GM21576 (cell line): ENCODE results near the gene MS4A6A.
A peak's percentile ranks its signal among the peaks of the same experiment; 100 is the strongest.
"Not testable (repeated sequence)": the region's sequence is repeated elsewhere in the genome, so short reads cannot be mapped to it uniquely, and the experiment has no call there.

Experiments
- ATAC-seq: cut with Tn5 transposase; IDR thresholded peaks from one replicate; pipeline ENCODE4 v1.9.1; 2021; ENCODE audit warnings: mild to moderate bottlenecking, moderate library complexity; ENCODE audit not compliant: unreplicated experiment

MS4A6A gene

GRCh38 chr11:60182541-60183330, at the start of gene MS4A6A:
Gene MS4A6A (minus strand): TSS chr11:60183083. CDS start chr11:60181727, 1,356 bp downstream.
- ATAC-seq = no peak

- ATAC-seq = no peak
Observed at GRCh38 chr11:60230681-60231080, 47.8 kb upstream of the MS4A6A start.

GRCh38 chr11:60222141-60222540, 39.3 kb upstream of the MS4A6A start:
- no peak for ATAC-seq

GRCh38 chr11:60221692-60222091, 38.8 kb upstream of the MS4A6A start:
- ATAC-seq = no peak

- ATAC-seq = no peak
Observed at GRCh38 chr11:60221181-60221580, 38.3 kb upstream of the MS4A6A start.

- ATAC-seq = no peak
Observed at GRCh38 chr11:60214386-60214785, 31.5 kb upstream of the MS4A6A start.

GRCh38 chr11:60211206-60211605, 28.3 kb upstream of the MS4A6A start:
- no peak for ATAC-seq

GRCh38 chr11:60209977-60210376, 27.1 kb upstream of the MS4A6A start:
- no peak for ATAC-seq

GRCh38 chr11:60208951-60209350, 26.1 kb upstream of the MS4A6A start:
- ATAC-seq = no peak

- ATAC-seq = no peak
Observed at GRCh38 chr11:60208146-60208895, 25.4 kb upstream of the MS4A6A start.

GRCh38 chr11:60206616-60207015, 23.7 kb upstream of the MS4A6A start:
- no peak for ATAC-seq

GRCh38 chr11:60204922-60205321, 22.0 kb upstream of the MS4A6A start:
- ATAC-seq = peak; percentile 51

- ATAC-seq = not testable (repeated sequence)
Observed at GRCh38 chr11:60201334-60201733, 18.5 kb upstream of the MS4A6A start.

- no peak for ATAC-seq
Observed at GRCh38 chr11:60197442-60197841, 14.6 kb upstream of the MS4A6A start.

GRCh38 chr11:60195923-60196368, 13.1 kb upstream of the MS4A6A start:
- no peak for ATAC-seq

GRCh38 chr11:60194511-60194910, 11.6 kb upstream of the MS4A6A start:
- no peak for ATAC-seq

- ATAC-seq = peak; percentile 89
Observed at GRCh38 chr11:60193687-60194433, 11.0 kb upstream of the MS4A6A start.

- ATAC-seq = not testable (repeated sequence)
Observed at GRCh38 chr11:60192564-60192963, 9.7 kb upstream of the MS4A6A start.

- not testable (repeated sequence) for ATAC-seq
Observed at GRCh38 chr11:60188481-60188880, 5.6 kb upstream of the MS4A6A start.

- ATAC-seq = not testable (repeated sequence)
Observed at GRCh38 chr11:60186128-60186527, 3.2 kb upstream of the MS4A6A start.

GRCh38 chr11:60185512-60185827, 2.6 kb upstream of the MS4A6A start:
- not testable (repeated sequence) for ATAC-seq
